ENCODE results near the gene FBXL2. TPM values are rescaled to one million over a fixed set of nuclear protein-coding genes. Genes with fewer than 3 reads are reported as not detected.
"Not testable (repeated sequence)": the region's sequence is repeated elsewhere in the genome, so short reads cannot be mapped to it uniquely, and the experiment has no call there.

Gene FBXL2
- total RNA-seq, 1 donor from 2014 or later, result not detected

- intact Hi-C loops (cut with micrococcal nuclease), result no loop called here
Measured at GRCh38 chr3:33314993-33315392, 37.8 kb downstream of the FBXL2 start.

DNA sequence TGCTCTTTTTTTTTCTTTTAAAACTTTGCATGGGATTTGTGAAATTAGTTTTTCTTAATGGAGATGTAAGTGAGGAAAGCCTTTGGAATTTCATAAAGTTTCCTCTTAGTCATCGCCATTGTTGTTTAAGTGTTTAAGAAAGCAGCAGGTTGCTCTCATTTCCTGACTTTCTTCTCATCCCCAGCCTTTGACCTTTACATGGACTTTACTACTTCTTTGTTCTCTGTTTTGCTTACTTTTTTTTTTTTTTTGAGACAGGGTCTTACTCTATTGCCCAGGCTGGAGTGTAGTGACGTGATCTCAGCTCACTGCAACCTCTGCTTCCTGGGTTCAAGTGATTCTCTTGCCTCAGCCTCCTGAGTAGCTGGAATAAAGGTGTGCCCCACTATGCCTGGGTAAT lies 38.6 kb downstream of the FBXL2 start:
- intact Hi-C loops (cut with micrococcal nuclease), result no loop called here

GRCh38 chr3:33317963-33318709 lies 40.9 kb downstream of the FBXL2 start:
- intact Hi-C loops (cut with micrococcal nuclease), result no loop called here

- intact Hi-C loops (cut with micrococcal nuclease), result no loop called here
Measured at GRCh38 chr3:33318710-33319380, 41.6 kb downstream of the FBXL2 start.

DNA sequence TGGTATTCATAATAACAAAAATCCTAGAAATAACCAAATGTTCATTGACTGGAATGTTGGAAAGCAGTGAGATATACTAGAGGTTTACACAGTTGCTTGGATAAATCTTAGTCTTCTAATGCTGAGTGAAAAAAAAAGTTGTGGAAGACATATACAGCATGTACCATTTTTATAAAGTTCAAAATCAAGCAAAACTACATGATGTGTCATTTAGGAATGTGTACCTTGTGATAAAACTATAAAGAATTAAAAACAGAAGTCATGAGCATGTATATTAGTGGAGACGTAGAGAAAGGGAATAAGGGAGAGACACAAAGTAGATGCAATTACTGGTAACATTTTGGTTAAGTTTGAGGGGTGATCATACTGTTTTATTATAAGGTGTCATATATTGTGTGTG lies 45.2 kb downstream of the FBXL2 start:
- intact Hi-C loops (cut with micrococcal nuclease), result no loop called here

DNA sequence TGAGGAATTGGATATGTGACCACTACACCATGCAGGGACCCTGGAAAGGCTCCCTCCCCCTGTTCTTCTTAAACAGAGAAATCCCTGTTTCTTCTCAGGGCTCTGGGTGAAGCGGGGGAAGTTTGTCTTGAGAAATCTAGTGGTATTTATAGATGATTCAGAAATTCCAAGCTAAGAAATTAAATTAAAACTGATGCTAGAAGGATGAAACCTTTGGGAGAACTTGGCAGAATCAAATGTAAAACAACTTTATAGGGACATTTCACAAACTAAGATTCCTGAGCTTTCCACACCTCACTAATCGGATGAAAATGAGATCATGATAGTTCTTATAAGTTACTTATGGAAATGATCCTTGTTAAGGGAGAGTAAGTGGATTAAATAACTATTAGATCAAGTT lies 54.2 kb downstream of the FBXL2 start:
- intact Hi-C loops (cut with micrococcal nuclease), result no loop called here

DNA sequence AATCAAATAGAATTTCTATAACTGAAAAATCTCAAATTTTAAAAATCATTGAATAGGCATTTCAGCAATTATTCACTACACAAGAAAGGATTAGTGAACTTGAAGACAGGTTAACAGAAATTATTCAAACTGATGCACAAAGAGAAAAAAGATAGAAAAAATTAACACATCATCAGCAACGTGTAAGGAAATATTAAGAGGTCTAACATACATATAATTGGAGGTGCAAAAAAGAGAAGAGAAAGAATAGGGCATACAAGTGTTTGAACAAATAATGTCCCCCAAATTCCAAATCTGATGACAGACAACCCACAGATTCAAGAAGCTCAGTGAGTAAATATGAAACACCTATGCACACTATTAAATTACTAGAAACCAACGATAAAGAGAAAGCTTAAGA lies 57.1 kb downstream of the FBXL2 start:
- intact Hi-C loops (cut with micrococcal nuclease), result no loop called here

GRCh38 chr3:33338936-33339465 lies 61.8 kb downstream of the FBXL2 start:
- intact Hi-C loops (cut with micrococcal nuclease), result not testable (repeated sequence)

DNA sequence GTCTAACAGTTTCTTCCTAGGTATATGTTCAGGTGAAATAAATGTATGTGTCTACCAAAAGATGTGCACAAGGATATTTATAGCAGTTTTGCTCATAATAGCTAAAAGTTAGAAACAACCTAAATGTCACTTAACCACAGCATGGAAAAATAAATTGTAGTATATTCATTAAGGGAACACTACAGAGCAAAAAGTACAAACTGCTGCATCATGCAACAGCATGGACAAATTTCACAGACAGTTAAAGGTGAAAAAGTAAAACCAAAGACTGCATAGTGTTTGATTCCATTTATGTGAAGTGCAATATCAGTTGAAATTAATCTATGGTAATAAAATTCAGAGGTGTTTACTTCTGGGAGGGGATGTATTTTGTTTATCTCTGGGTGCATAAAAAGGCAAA lies 62.5 kb downstream of the FBXL2 start:
- intact Hi-C loops (cut with micrococcal nuclease), result no loop called here

- intact Hi-C loops (cut with micrococcal nuclease), result no loop called here
Measured at GRCh38 chr3:33355611-33356010, 78.4 kb downstream of the FBXL2 start.

DNA sequence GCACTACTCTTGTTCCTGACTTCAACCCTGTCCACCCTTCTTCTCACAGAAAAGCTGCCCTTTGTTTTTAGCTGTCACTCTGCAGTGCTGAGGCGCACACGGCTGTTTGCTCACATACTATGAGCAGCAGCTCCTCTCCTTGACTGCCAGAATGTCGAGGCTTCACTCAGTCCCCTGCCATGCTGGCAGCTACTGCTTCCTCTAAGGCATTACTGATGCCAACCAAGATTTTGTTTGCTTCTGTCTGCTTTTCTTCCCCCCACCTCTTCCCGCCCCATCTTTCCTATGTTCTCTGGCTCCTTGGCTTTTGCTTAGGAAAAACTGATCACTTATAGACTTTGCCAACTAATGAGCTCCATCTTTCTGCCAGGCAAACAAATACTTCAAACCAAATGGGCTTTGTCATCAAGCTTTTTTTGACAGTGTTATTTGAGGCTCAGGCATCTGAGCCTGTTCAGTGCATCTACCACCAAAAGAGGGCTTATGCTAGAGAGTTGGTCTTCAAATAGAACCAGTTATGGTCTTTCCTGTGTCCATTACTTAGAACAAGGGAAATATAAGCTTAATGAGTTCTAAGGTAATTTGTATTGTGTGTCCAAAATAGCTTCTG lies 81.0 kb downstream of the FBXL2 start:
- intact Hi-C loops (cut with micrococcal nuclease), result no loop called here

- intact Hi-C loops (cut with micrococcal nuclease), result no loop called here
Measured at GRCh38 chr3:33360136-33360825, 83.0 kb downstream of the FBXL2 start.

DNA sequence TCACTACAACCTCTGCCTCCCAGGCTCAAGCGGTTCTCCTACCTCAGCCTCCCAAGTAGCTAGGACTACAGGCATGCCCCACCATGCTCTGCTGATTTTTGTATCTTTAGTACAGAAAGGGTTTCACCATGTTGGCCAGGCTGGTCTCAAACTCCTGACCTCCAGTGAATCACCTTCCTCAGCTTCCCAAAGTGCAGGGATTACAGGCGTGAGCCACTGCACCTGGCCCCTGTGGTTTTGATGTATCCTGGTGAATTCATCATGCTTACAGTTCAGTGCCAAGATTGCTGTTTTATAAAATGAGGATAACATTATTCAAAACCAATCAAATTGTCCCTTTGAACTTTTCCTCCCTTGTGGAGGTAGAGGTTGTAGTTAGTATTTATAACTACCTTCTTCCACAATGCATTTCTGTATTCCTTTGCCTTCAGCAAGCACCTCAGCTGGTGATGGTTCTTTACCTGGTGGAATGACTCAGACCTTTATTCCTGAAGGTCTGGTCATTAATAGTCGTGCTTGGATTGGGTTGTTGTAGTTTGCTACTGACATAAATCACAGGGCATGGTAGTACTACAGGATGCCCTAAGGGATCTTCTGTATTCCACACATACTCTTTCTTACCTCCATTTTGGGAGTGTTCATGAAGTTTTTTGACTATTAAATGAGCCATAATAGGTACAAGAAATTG lies 86.0 kb downstream of the FBXL2 start:
- intact Hi-C loops (cut with micrococcal nuclease), result no loop called here

GRCh38 chr3:33364060-33364459 lies 86.8 kb downstream of the FBXL2 start:
- intact Hi-C loops (cut with micrococcal nuclease), result no loop called here

DNA sequence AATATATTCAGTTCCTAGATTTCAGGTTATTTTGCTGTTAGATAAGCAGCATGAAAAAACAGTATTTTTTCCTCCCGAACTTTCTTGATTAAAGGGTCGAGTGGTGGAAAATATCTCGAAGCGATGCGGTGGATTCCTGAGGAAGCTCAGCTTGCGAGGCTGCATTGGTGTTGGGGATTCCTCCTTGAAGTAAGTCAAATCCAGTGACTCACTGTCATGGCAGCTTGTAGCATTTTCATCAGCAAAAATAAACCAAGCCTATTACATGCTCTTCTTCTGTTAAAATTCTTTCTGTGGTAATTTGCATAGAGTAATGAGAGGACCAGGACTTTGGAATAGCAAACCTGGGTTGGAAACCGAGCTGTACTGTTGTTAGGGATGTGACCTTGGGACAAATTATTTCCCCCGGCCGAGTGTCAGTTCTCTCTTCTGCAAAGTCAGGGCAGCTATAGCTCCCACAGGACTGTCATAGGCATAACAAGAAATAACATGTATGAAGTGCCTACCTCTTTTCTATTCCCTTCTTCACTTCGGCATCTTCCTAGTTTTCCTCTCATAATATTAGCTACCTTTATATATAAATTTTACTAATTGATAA lies 87.4 kb downstream of the FBXL2 start:
- intact Hi-C loops (cut with micrococcal nuclease), result no loop called here

DNA sequence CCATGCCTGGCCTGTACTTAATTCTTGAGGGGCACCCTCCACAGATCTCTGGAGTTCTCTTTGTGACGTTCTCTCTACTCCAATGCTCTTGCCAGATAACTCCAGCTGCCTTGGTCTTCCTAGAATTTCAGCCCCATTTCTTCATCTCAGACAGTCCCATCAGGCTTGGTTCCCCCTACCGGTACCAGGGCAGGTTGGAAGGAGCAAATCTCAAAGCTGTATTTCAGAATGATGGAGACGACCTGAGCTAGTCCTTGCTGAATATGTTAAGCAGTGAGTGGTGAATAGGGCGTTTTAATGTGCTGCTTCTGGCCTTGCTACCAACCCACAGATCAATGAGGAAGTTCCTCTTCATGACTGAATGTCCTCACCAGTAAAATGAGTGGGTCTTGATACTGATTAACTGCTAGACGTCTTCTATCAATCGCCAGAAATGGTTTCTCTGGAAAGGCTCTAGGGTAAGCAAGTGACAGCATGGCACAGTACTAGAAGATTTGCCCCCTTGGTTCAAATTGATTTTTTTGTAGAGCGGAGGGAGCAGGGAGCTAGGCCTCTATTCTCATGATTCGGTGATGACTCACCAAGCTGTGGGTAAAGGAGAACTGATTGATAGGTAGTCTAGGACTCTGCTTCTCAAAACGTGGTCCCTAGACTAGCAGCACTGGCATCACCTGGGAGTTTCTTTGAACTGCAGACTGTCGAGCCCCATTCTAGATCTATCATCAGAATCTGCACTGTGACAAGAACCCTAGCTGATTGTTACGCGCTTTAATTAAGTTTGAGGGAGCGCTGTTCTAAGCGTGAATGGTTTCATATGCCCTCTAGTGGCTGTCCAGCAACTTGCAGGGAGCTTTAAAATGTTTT lies 95.2 kb downstream of the FBXL2 start:
- intact Hi-C loops (cut with micrococcal nuclease), result loop anchor here (1.0 kb wide), 3 partner anchors 241 to 425 kb away; no protein-coding TSS in a partner anchor

DNA sequence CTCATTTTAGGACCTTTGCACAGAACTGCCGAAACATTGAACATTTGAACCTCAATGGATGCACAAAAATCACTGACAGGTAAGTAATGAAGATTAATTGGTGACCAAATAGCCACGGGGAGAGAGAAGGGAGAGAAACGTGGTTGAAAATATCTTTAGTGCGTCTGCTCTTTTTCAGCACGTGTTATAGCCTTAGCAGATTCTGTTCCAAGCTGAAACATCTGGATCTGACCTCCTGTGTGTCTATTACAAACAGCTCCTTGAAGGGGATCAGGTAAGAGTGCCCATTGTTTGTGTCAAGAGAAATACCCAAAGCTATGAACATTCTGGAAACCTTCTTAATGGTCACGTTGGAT lies 95.8 kb downstream of the FBXL2 start:
- intact Hi-C loops (cut with micrococcal nuclease), result loop anchor here (1.0 kb wide), 3 partner anchors 242 to 426 kb away; no protein-coding TSS in a partner anchor

GRCh38 chr3:33377489-33377888 lies 100.2 kb downstream of the FBXL2 start:
- intact Hi-C loops (cut with micrococcal nuclease), result no loop called here

GRCh38 chr3:33377931-33378330 lies 100.7 kb downstream of the FBXL2 start:
- intact Hi-C loops (cut with micrococcal nuclease), result no loop called here

DNA sequence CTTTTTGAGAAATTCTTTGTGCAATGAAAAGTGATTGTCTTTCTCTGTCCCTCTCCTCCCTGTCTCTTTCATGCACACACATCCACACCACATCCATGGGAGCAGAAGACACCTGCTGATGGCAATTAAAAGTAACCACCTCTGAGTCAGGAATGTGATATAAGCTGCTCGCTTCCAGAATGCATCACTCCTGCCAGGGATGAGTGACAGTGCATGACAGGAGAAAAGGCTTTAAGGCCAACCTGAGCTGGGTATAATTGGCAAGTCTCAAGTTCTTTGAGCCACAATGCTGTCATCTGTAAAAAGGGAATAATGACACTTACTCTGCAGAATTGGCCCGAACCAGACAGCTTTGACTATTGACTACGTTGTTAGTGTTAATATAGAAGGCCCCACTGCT lies 103.4 kb downstream of the FBXL2 start:
- intact Hi-C loops (cut with micrococcal nuclease), result no loop called here

Measured in T-helper 2 cell treated with Interferon-gamma antibody and Interleukin-4, amounts not matched to agents 100 ng/mL and 5 ng/mL, for 36 hours (primary cell).